ENCODE measurements around the gene SLC6A1. TPM values are rescaled to one million over a fixed set of nuclear protein-coding genes. Genes with fewer than 3 reads are reported as not detected.

SLC6A1 gene
- 2.5 TPM for polyA plus RNA-seq (2013, experiment 1 of 2)
- polyA plus RNA-seq (2013, experiment 2 of 2): 1.2 TPM

DNA sequence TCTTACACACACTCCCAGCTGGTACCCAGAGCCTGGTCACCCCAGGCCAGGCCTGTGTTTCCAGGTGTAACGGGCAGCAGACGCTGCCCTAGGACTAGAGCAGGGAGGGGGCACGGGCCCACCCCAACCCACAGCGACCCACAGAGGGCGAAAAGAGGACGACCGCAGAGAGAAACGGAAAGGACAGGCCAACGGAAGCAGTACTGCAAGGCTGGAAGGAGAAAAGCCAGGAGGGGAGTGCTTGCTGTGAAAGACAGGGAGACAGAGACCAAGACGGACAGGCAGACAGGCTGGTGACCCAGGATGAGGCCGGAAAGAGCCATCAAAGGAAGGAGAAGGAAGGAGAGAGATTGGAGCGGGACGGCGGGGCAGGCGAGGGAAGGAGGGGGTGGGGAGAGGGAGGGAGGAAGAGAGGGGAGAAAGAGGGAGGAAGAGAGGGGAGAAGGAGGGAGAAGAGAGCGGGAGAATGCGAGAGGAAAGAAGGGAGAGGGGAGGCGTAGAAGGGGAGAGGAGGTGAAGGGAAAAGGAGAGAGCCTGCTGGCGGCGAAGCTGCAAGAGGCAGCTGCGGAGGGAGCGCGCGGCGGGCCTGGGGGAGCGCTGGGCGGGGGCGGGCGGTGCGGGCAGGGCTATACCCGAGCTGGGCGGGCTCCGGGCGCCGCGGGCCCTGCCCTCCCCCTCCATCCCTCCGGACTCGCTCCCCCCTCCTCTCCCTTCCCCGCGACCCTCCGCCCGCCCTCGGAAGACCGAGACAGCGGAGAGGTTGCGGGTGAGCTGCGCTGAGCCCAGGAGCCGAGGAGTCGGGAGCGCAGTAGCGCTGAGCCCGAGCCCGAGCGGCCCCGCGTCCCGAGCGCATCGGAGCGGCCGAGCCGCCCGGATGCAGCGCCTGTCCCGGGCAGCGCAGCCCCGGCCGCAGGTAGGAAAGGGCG lies at the start of gene SLC6A1:
Gene SLC6A1, plus strand, starts transcription at position 732 of the 926 bp plus-strand sequence. CDS start 24,464 bp downstream, outside the sequence.
- H3K27ac ChIP-seq (ENCODE audit: low read depth, low read length, severe bottlenecking): no peak within 1 kb of the TSS
- 1% methylated on average over 40 to 42 of the region's 69 CpGs for WGBS, 2 experiments (ENCODE audit: insufficient coverage in 2 of 2)

GRCh38 chr3:10944866-10945265 lies 47.7 kb upstream of the SLC6A1 start:
- no peaks in the 10 kb centered on the region for H3K4me1 ChIP-seq (ENCODE audit: control insufficient read depth, insufficient read depth, low read length, poor library complexity, severe bottlenecking)
- peaks cover 4% of the 10 kb centered on the region for H3K9me3 ChIP-seq (ENCODE audit: control insufficient read depth, low read length)
- WGBS, 2 experiments (ENCODE audit: insufficient coverage in 2 of 2): 91 to 93% methylated on average over 8 of the region's 8 CpGs
- H3K4me3 ChIP-seq (ENCODE audit: extremely low read depth, insufficient read depth, low read length, poor library complexity, severe bottlenecking): no peak overlapping the region
- no peaks in the 10 kb centered on the region for H3K36me3 ChIP-seq (ENCODE audit: control insufficient read depth, insufficient read depth, low read length)
- H3K27ac ChIP-seq (ENCODE audit: low read depth, low read length, severe bottlenecking): no peak overlapping the region

More for the DNA sequence above, at the start of gene SLC6A1:
- Histone ChIP-seq H3K9me3 (ENCODE audit: control insufficient read depth, low read length) (no peaks in the 10 kb centered on the region), H3K36me3 (ENCODE audit: control insufficient read depth, insufficient read depth, low read length) (no peaks in the 10 kb centered on the region), H3K4me1 (ENCODE audit: control insufficient read depth, insufficient read depth, low read length, poor library complexity, severe bottlenecking) (no peaks in the 10 kb centered on the region), H3K4me3 (ENCODE audit: extremely low read depth, insufficient read depth, low read length, poor library complexity, severe bottlenecking) (peak within 1 kb of the TSS; percentile 49)

GRCh38 chr3:10945683-10946287 lies 46.8 kb upstream of the SLC6A1 start:
- whole genome bisulfite sequencing, 2 experiments (ENCODE audit: insufficient coverage in 2 of 2): 33 to 61% methylated on average over 4 to 6 of the region's 8 CpGs
- no peak overlapping the region for H3K4me3 ChIP-seq (ENCODE audit: extremely low read depth, insufficient read depth, low read length, poor library complexity, severe bottlenecking)
- no peaks in the 10 kb centered on the region for H3K4me1 ChIP-seq (ENCODE audit: control insufficient read depth, insufficient read depth, low read length, poor library complexity, severe bottlenecking)
- peaks cover 4% of the 10 kb centered on the region for H3K9me3 ChIP-seq (ENCODE audit: control insufficient read depth, low read length)
- H3K36me3 ChIP-seq (ENCODE audit: control insufficient read depth, insufficient read depth, low read length): no peaks in the 10 kb centered on the region
- H3K27ac ChIP-seq (ENCODE audit: low read depth, low read length, severe bottlenecking): no peak overlapping the region

GRCh38 chr3:10946526-10946925 lies 46.0 kb upstream of the SLC6A1 start:
- H3K9me3 ChIP-seq (ENCODE audit: control insufficient read depth, low read length): peaks cover 4% of the 10 kb centered on the region
- no peak overlapping the region for H3K4me3 ChIP-seq (ENCODE audit: extremely low read depth, insufficient read depth, low read length, poor library complexity, severe bottlenecking)
- no peak overlapping the region for H3K27ac ChIP-seq (ENCODE audit: low read depth, low read length, severe bottlenecking)
- WGBS, 2 experiments (ENCODE audit: insufficient coverage in 2 of 2): 100% methylated on average over 1 of the region's 8 CpGs; no CpG with 5 or more reads in 1 of the 2 experiments
- no peaks in the 10 kb centered on the region for H3K36me3 ChIP-seq (ENCODE audit: control insufficient read depth, insufficient read depth, low read length)
- H3K4me1 ChIP-seq (ENCODE audit: control insufficient read depth, insufficient read depth, low read length, poor library complexity, severe bottlenecking): no peaks in the 10 kb centered on the region

DNA sequence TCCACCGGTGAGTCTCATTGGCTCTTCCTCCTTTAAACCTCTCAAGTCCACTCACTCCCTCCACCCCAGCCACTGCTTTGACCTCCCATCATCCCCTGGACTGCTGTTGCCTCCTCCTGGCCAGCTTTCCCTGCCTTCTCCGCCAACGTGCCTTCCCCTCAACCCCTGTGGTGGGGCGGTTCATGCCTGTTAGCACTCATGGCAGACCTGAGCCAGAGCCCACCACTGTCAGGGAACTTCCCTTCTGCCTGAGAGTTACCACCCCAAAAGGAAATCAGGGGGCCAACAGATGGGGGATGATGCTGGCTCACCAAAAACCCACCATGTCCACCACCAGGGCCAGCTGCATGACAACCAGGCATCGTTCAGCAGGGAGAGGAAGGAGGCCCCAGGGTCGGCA lies 44.2 kb upstream of the SLC6A1 start:
- Histone ChIP-seq H3K9me3 (ENCODE audit: control insufficient read depth, low read length) (no peaks in the 10 kb centered on the region), H3K36me3 (ENCODE audit: control insufficient read depth, insufficient read depth, low read length) (no peaks in the 10 kb centered on the region), H3K27ac (ENCODE audit: low read depth, low read length, severe bottlenecking) (no peak overlapping the region), H3K4me1 (ENCODE audit: control insufficient read depth, insufficient read depth, low read length, poor library complexity, severe bottlenecking) (no peaks in the 10 kb centered on the region), H3K4me3 (ENCODE audit: extremely low read depth, insufficient read depth, low read length, poor library complexity, severe bottlenecking) (no peak overlapping the region)
- 87 to 88% methylated on average over 4 to 5 of the region's 6 CpGs for WGBS, 2 experiments (ENCODE audit: insufficient coverage in 2 of 2)

DNA sequence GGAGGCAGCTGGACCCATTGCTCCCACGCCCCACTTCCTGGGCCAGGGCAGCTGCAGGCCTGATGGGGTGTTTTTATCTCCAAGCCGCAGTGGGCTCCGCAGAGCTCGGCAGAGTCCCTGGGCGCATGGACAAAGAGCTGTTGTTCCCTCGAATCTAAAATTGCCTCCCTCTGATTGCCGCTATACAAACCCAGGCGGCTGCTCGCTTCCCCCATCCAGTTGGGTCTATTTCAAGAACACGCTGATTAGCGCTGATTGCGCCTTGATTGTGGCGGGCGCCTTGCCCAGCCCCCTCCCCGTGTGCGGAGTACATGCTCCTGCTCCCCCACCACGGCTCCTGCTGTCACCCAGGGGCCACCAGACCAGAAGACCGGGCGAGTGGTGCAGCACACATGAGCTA lies 43.4 kb upstream of the SLC6A1 start:
- Histone ChIP-seq H3K9me3 (ENCODE audit: control insufficient read depth, low read length) (no peaks in the 10 kb centered on the region), H3K4me3 (ENCODE audit: extremely low read depth, insufficient read depth, low read length, poor library complexity, severe bottlenecking) (no peak overlapping the region), H3K4me1 (ENCODE audit: control insufficient read depth, insufficient read depth, low read length, poor library complexity, severe bottlenecking) (no peaks in the 10 kb centered on the region), H3K36me3 (ENCODE audit: control insufficient read depth, insufficient read depth, low read length) (no peaks in the 10 kb centered on the region), H3K27ac (ENCODE audit: low read depth, low read length, severe bottlenecking) (no peak overlapping the region)
- WGBS, 2 experiments (ENCODE audit: insufficient coverage in 2 of 2): 83 to 91% methylated on average over 15 to 18 of the region's 19 CpGs

DNA sequence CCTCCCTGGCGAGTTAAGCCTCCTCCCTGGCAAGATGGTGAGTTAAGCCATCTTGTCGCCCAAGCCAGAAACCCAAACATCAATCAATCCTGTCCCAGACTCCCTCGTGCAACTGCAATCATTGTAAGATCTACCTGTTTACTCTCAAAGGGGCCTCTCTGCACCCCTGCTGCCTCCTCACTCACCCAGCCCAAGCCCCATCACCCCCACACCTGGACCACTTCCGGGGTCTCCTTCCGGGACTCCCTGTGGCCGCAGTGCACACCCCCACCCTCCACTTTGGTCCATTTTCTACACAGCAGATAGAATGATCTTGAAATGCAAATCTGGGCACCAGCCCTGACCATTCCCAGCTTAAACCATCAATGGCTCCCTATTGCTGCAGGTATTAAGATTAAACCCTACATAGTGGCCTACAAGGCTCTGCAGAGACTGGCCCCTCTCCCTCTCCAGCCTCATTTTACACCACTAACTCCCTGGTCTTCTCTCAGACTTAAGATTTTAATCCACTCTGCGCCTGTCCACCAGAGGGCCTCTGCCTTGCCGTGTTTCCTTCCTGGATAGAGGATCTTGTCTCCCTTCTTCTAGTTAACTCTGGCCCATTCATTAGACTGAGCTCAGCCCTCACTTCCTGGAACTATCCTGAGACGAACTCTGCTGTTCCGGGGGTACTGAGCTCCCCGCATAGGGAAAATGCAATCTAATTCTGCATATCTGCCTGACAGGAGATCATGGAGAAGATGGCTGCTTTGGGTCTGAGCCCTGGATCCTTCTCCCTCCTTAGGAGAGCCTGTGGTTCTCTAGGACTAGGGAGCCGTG lies 41.9 kb upstream of the SLC6A1 start:
- no peak overlapping the region for H3K27ac ChIP-seq (ENCODE audit: low read depth, low read length, severe bottlenecking)
- no peaks in the 10 kb centered on the region for H3K4me1 ChIP-seq (ENCODE audit: control insufficient read depth, insufficient read depth, low read length, poor library complexity, severe bottlenecking)
- H3K36me3 ChIP-seq (ENCODE audit: control insufficient read depth, insufficient read depth, low read length): no peaks in the 10 kb centered on the region
- WGBS, 2 experiments (ENCODE audit: insufficient coverage in 2 of 2): 48 to 69% methylated on average over 6 to 10 of the region's 12 CpGs
- no peaks in the 10 kb centered on the region for H3K9me3 ChIP-seq (ENCODE audit: control insufficient read depth, low read length)
- H3K4me3 ChIP-seq (ENCODE audit: extremely low read depth, insufficient read depth, low read length, poor library complexity, severe bottlenecking): no peak overlapping the region

DNA sequence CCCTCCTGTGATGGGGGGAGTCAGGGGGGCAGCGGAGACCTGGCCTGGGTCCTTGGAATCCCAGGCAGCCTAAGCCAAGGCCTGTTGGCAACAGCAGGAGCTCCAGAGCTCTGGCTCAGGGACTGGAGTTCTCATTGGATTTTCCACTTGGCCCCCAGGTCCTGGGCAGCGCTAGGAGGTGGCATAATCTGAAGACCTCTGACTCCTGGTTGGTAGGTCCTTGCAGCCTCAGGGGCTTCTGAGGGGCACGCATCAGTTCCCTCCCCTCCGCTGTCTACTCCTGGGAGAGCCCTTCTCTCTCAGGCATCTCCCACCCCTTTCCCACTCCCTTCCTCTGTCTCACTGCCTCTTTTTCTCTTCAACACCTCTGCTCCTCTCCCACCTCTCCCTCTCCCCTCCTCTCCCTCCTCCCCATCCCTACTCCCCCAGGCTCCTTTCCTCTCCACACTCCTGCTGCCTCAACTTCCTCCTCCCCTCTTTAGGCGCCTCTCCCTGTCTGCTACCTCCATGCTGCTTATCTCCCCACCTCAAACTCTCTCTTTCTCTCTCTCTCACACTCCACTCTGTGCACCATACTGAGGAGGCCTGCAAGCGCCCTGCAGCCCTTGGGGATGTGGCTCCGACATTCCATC lies 41.1 kb upstream of the SLC6A1 start:
- H3K27ac ChIP-seq (ENCODE audit: low read depth, low read length, severe bottlenecking): no peak overlapping the region
- H3K4me1 ChIP-seq (ENCODE audit: control insufficient read depth, insufficient read depth, low read length, poor library complexity, severe bottlenecking): no peaks in the 10 kb centered on the region
- H3K36me3 ChIP-seq (ENCODE audit: control insufficient read depth, insufficient read depth, low read length): no peaks in the 10 kb centered on the region
- no peak overlapping the region for H3K4me3 ChIP-seq (ENCODE audit: extremely low read depth, insufficient read depth, low read length, poor library complexity, severe bottlenecking)
- H3K9me3 ChIP-seq (ENCODE audit: control insufficient read depth, low read length): no peaks in the 10 kb centered on the region
- whole genome bisulfite sequencing, 2 experiments (ENCODE audit: insufficient coverage in 2 of 2): 68 to 76% methylated on average over 5 to 6 of the region's 7 CpGs

GRCh38 chr3:10952525-10952924 lies 40.0 kb upstream of the SLC6A1 start:
- Histone ChIP-seq H3K4me1 (ENCODE audit: control insufficient read depth, insufficient read depth, low read length, poor library complexity, severe bottlenecking) (no peaks in the 10 kb centered on the region), H3K27ac (ENCODE audit: low read depth, low read length, severe bottlenecking) (no peak overlapping the region), H3K36me3 (ENCODE audit: control insufficient read depth, insufficient read depth, low read length) (no peaks in the 10 kb centered on the region), H3K9me3 (ENCODE audit: control insufficient read depth, low read length) (no peaks in the 10 kb centered on the region), H3K4me3 (ENCODE audit: extremely low read depth, insufficient read depth, low read length, poor library complexity, severe bottlenecking) (no peak overlapping the region)
- WGBS, 2 experiments (ENCODE audit: insufficient coverage in 2 of 2): 78 to 80% methylated on average over 2 to 3 of the region's 3 CpGs

- Histone ChIP-seq H3K27ac (ENCODE audit: low read depth, low read length, severe bottlenecking) (no peak overlapping the region), H3K4me3 (ENCODE audit: extremely low read depth, insufficient read depth, low read length, poor library complexity, severe bottlenecking) (no peak overlapping the region), H3K9me3 (ENCODE audit: control insufficient read depth, low read length) (no peaks in the 10 kb centered on the region), H3K4me1 (ENCODE audit: control insufficient read depth, insufficient read depth, low read length, poor library complexity, severe bottlenecking) (no peaks in the 10 kb centered on the region), H3K36me3 (ENCODE audit: control insufficient read depth, insufficient read depth, low read length) (no peaks in the 10 kb centered on the region)
- 70 to 92% methylated on average over 2 to 3 of the region's 3 CpGs for WGBS, 2 experiments (ENCODE audit: insufficient coverage in 2 of 2)
Observed at GRCh38 chr3:10954740-10955139, 37.8 kb upstream of the SLC6A1 start.
